ENCODE data around the gene NFIB. TPM values are rescaled to one million over a fixed set of nuclear protein-coding genes. Genes with fewer than 3 reads are reported as not detected.

Gene NFIB
- total RNA-seq, 1 experiment from 2014 or later = 14.3 TPM

GRCh38 chr9:14214693-14215092, 99.2 kb downstream of the NFIB start:
- Mint-ChIP-seq H3K36me3 (ENCODE audit: insufficient read depth in 1 of 3, low read depth in 3 of 3) (no peaks in the 10 kb centered on the region), H3K27me3 (ENCODE audit: low read depth) (no peaks in the 10 kb centered on the region), H3K4me1 (peaks cover 25 to 26% of the 10 kb centered on the region in 2 experiments), H3K9me3 (no peaks in the 10 kb centered on the region), H3K27ac (no peak overlapping the region), H3K4me3 (no peak overlapping the region)
- Histone ChIP-seq H3K79me2 (ENCODE audit: insufficient read depth, low read length) (no peaks in the 10 kb centered on the region), H2BK15ac (ENCODE audit: low read depth, low read length) (no peak overlapping the region), H2AK5ac (ENCODE audit: insufficient read length, low read length) (no peak overlapping the region), H2AFZ (ENCODE audit: low read length) (no peak overlapping the region), H3K27ac (ENCODE audit: insufficient read length, low read depth, low read length) (no peak overlapping the region), H3K14ac (ENCODE audit: insufficient read depth, low read length) (no peak overlapping the region), H4K8ac (replicated peaks; ENCODE audit: insufficient read length, low read depth, low read length) (no peak overlapping the region), H3K23me2 (ENCODE audit: insufficient read length, low read depth, low read length, poor library complexity, severe bottlenecking) (no peaks in the 10 kb centered on the region), H4K91ac (ENCODE audit: insufficient read length, low read depth, low read length) (no peak overlapping the region), H3K27me3 (ENCODE audit: insufficient read depth, low read length) (no peaks in the 10 kb centered on the region), H3K23ac (ENCODE audit: insufficient read length, low read depth, low read length) (no peak overlapping the region), H3K4ac (ENCODE audit: low read depth, low read length) (no peak overlapping the region), H3K9me3 (ENCODE audit: control insufficient read depth, low read depth, low read length) (no peaks in the 10 kb centered on the region), H3K4me2 (ENCODE audit: insufficient read depth, insufficient read length, low read length) (no peak overlapping the region), H2BK120ac (ENCODE audit: low read depth, low read length, poor library complexity, severe bottlenecking) (no peak overlapping the region), H3K9ac (ENCODE audit: extremely low read depth, insufficient read length, low read length) (no peak overlapping the region), H4K5ac (ENCODE audit: insufficient read length, low read depth, low read length) (no peak overlapping the region), H3K79me1 (ENCODE audit: insufficient read depth, low read depth, low read length, poor library complexity, severe bottlenecking) (no peaks in the 10 kb centered on the region), H3K4me1 (ENCODE audit: insufficient read depth, low read length) (peaks cover 3% of the 10 kb centered on the region; the same call in 1 of the 2 replicates), H2BK5ac (ENCODE audit: insufficient read length, low read length) (no peak overlapping the region), H2BK12ac (ENCODE audit: insufficient read length, low read depth, low read length) (no peak overlapping the region), H2BK20ac (ENCODE audit: low read depth, low read length, poor library complexity, severe bottlenecking) (no peak overlapping the region), H3K56ac (ENCODE audit: insufficient read length, low read depth, low read length) (no peak overlapping the region), H4K20me1 (ENCODE audit: control insufficient read depth, insufficient read depth, insufficient read length) (no peaks in the 10 kb centered on the region), H3K18ac (ENCODE audit: insufficient read length, low read depth, low read length) (no peak overlapping the region), H3T11ph (ENCODE audit: low read length) (no peak overlapping the region)
- WGBS (ENCODE audit: extremely low coverage, insufficient read length, low lambda C conversion rate) = no CpG with 5 or more reads among the region's 2 CpGs
- TF ChIP-seq CTCF (conservative IDR thresholded peaks at IDR 0.05) = no peak
- DNase-seq = no peak

All from H9 (cell line).